ENCODE measurements around the gene ATP2B2.

The ATP2B2 gene

DNA sequence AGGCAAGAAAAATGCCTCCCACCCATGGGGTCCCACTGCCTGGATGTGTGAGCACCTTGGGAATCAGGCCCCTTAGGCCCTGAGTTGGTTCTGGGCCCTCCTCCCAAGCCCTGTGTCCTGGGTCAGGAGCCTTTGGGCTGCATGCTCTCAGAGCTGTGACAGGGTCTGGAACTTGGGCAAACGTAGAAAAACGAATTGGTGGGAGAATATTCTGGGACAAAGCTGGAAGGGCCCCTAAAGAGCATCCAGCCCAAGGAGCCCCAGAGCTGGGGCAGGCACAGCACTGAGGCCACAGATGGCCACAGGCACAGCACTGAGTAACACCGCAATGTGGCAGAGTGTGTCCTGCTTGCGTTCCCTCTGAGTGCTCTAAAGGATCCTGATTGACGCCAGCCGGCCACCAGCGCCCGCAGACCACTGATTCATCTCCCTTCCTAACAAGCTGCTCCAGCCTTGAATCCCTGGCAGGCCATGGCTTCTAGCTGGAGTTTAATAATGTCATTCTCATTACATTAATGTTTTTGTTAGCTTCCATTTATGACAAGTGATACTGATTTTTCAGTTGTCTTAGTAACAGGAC lies 165.9 kb downstream of the ATP2B2 start:
- ATAC-seq = no peak
- TF ChIP-seq OSR1 (CRISPR knock-in tag; IDR thresholded peaks at IDR 0.05) (no peak), ZC3H10 (CRISPR knock-in tag; IDR thresholded peaks at IDR 0.05) (no peak), ZNF70 (CRISPR knock-in tag; IDR thresholded peaks at IDR 0.05) (no peak), SNAI2 (CRISPR knock-in tag; IDR thresholded peaks at IDR 0.05) (no peak)
- TF ChIP-seq, protein P1, sequence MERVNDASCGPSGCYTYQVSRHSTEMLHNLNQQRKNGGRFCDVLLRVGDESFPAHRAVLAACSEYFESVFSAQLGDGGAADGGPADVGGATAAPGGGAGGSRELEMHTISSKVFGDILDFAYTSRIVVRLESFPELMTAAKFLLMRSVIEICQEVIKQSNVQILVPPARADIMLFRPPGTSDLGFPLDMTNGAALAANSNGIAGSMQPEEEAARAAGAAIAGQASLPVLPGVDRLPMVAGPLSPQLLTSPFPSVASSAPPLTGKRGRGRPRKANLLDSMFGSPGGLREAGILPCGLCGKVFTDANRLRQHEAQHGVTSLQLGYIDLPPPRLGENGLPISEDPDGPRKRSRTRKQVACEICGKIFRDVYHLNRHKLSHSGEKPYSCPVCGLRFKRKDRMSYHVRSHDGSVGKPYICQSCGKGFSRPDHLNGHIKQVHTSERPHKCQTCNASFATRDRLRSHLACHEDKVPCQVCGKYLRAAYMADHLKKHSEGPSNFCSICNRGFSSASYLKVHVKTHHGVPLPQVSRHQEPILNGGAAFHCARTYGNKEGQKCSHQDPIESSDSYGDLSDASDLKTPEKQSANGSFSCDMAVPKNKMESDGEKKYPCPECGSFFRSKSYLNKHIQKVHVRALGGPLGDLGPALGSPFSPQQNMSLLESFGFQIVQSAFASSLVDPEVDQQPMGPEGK (CRISPR knock-in tag; IDR thresholded peaks at IDR 0.05; ENCODE audit: borderline replicate concordance) = no peak

DNA sequence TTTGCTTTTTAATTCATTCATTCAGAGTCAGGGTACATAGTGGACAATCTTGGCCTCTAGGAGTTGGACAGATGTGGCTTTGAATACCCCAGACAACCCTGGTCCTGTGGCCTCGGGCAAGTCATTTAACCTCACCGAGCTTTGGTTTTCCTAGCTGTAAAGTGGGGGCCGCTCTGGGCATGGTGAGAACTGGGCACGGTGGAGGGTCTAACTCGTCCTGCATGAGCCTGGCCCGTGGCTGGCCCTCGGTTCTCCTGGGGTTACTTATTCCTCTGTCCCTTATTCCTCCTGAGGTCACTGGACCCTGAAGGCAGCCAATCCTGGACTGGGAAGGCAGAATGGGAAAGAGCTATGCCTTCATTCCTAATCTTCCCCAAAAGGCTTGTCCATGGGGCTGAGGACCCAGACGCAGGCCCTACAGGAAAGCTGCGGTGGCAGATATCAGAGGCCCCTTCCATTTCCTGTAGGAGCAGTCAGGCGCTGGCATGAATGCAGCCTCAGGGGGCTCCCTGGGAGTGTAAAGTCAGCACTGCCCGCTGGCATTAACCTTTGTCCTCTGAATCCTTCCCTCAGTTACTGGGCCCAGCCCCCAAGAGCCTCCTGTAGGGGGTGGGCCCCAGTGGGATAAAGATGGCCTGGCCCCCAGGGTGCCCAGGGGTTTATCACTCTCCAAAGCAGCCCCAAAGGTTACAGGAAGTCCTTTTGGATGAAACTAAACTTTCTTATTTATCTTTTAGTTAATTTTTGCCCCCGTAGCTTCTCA lies 166.6 kb downstream of the ATP2B2 start:
- TF ChIP-seq ZFP30 (CRISPR knock-in tag; IDR thresholded peaks at IDR 0.05) (no peak), PPARA (CRISPR knock-in tag; IDR thresholded peaks at IDR 0.05; ENCODE audit: borderline replicate concordance) (no peak), GLIS3 (CRISPR knock-in tag; IDR thresholded peaks at IDR 0.05) (no peak), ZNF8 (CRISPR knock-in tag; IDR thresholded peaks at IDR 0.05) (no peak), BACH2 (CRISPR knock-in tag; IDR thresholded peaks at IDR 0.05; ENCODE audit: borderline replicate concordance) (no peak), ZC3H10 (CRISPR knock-in tag; IDR thresholded peaks at IDR 0.05) (no peak)
- TF ChIP-seq, protein P2, sequence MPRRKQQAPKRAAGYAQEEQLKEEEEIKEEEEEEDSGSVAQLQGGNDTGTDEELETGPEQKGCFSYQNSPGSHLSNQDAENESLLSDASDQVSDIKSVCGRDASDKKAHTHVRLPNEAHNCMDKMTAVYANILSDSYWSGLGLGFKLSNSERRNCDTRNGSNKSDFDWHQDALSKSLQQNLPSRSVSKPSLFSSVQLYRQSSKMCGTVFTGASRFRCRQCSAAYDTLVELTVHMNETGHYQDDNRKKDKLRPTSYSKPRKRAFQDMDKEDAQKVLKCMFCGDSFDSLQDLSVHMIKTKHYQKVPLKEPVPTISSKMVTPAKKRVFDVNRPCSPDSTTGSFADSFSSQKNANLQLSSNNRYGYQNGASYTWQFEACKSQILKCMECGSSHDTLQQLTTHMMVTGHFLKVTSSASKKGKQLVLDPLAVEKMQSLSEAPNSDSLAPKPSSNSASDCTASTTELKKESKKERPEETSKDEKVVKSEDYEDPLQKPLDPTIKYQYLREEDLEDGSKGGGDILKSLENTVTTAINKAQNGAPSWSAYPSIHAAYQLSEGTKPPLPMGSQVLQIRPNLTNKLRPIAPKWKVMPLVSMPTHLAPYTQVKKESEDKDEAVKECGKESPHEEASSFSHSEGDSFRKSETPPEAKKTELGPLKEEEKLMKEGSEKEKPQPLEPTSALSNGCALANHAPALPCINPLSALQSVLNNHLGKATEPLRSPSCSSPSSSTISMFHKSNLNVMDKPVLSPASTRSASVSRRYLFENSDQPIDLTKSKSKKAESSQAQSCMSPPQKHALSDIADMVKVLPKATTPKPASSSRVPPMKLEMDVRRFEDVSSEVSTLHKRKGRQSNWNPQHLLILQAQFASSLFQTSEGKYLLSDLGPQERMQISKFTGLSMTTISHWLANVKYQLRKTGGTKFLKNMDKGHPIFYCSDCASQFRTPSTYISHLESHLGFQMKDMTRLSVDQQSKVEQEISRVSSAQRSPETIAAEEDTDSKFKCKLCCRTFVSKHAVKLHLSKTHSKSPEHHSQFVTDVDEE (CRISPR knock-in tag; IDR thresholded peaks at IDR 0.05) = no peak
- TF ChIP-seq, protein P3, sequence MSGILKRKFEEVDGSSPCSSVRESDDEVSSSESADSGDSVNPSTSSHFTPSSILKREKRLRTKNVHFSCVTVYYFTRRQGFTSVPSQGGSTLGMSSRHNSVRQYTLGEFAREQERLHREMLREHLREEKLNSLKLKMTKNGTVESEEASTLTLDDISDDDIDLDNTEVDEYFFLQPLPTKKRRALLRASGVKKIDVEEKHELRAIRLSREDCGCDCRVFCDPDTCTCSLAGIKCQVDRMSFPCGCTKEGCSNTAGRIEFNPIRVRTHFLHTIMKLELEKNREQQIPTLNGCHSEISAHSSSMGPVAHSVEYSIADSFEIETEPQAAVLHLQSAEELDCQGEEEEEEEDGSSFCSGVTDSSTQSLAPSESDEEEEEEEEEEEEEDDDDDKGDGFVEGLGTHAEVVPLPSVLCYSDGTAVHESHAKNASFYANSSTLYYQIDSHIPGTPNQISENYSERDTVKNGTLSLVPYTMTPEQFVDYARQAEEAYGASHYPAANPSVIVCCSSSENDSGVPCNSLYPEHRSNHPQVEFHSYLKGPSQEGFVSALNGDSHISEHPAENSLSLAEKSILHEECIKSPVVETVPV (CRISPR knock-in tag; IDR thresholded peaks at IDR 0.05) = no peak
- TF ChIP-seq, protein P1 (CRISPR knock-in tag; IDR thresholded peaks at IDR 0.05; ENCODE audit: borderline replicate concordance) = no peak
- ATAC-seq = no peak

DNA sequence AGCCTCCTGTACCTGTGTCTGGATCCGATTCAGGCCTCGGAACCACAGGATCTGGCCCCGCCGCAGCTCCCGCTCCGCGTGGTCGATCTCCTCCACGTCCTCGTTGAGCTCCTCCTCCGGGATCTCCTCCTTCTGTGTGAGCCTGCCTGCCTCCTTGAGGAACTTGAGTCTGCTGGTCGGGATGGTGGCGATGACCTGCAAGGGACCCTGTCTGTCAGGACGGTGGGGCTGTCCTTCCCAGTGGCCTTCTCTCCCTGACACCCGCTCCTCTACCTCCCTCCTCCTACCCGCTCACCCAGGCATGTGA lies 167.3 kb downstream of the ATP2B2 start:
- no peak for ATAC-seq
- TF ChIP-seq ISL1 (CRISPR knock-in tag; IDR thresholded peaks at IDR 0.05) (no peak), GLIS3 (CRISPR knock-in tag; IDR thresholded peaks at IDR 0.05) (no peak)

DNA sequence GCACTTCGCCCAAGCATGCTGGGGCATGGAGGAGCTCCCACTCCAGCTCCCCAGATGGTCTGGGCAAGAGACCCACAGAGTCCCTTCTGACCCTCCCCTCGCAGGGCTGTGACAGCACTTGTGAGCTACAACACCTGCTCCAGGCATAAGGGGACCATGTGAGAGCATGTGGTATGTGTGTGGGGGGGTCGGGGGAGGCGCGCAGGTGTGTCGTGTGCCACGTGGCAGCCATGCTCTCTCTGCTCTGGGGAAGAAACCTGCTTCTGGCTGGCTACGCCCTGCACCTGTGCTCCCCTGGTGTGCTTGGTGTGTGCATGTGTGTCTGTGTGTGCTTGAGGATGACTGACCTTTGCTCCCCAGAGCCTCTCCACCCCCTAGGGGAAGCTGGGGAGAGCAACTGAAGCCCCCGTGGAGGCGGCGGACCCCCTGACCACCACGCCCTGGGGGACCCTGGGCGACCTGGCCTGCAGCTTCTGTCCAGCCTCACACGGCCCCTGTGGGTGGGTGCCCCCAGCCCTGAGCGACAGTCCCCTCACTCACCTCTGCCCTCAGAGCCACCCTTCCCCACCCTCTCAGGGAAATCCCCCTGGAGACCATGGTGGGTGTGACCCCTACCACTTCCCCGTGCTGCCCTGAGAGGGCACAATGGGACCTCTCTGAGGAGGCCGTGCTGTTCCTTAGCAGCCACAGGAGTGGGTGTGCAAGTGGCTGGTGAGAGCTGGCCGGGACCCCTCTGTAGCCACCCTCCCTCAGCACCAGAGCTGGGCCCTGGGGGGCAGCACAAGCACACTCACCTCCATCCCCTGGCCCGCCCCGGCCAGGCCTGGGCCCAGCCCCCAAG lies 167.8 kb downstream of the ATP2B2 start:
- ATAC-seq = no peak; the same call in 2 of the 3 replicates
- TF ChIP-seq OSR1 (CRISPR knock-in tag; IDR thresholded peaks at IDR 0.05) (no peak), ESRRG (CRISPR knock-in tag; IDR thresholded peaks at IDR 0.05) (no peak), TCF4 (CRISPR knock-in tag; IDR thresholded peaks at IDR 0.05; ENCODE audit: borderline replicate concordance) (no peak), RARB (CRISPR knock-in tag; IDR thresholded peaks at IDR 0.05) (no peak), SNAI2 (CRISPR knock-in tag; IDR thresholded peaks at IDR 0.05) (no peak), BACH2 (CRISPR knock-in tag; IDR thresholded peaks at IDR 0.05; ENCODE audit: borderline replicate concordance) (no peak), ZFP3 (CRISPR knock-in tag; IDR thresholded peaks at IDR 0.05) (no peak), ZNF8 (CRISPR knock-in tag; IDR thresholded peaks at IDR 0.05) (no peak), PPARA (CRISPR knock-in tag; IDR thresholded peaks at IDR 0.05; ENCODE audit: borderline replicate concordance) (no peak)
- TF ChIP-seq, protein P2 (CRISPR knock-in tag; IDR thresholded peaks at IDR 0.05) = no peak
- TF ChIP-seq, protein P3 (CRISPR knock-in tag; IDR thresholded peaks at IDR 0.05) = no peak
- TF ChIP-seq, protein P1 (CRISPR knock-in tag; IDR thresholded peaks at IDR 0.05; ENCODE audit: borderline replicate concordance) = no peak

Measured in SK-N-SH treated with all-trans-retinoic acid at 6 μM for 48 hours (cell line).